ENCODE results near the gene SLC18A2.

Gene SLC18A2

DNA sequence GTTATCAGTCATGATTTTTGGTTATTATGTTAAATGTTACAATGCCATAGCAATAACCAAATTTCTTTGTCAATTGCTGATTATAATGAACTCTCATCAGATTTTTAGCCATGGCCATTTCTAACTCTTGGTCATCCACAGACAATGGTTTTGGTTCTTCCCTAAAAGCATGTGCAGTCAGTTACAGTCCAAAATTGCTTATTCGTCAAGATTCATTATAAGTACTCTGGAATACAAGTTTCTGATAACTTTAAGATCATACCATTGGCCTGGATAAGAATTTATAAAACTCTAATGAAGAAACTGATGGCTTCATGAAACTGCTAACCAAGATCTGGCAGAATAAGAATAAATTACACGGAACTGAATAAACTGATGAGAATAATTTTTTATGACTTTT, 83.5 kb downstream of the SLC18A2 start:
- TF ChIP-seq CTCF (conservative IDR thresholded peaks at IDR 0.05; ENCODE audit: low read depth, low read length) = no peak

DNA sequence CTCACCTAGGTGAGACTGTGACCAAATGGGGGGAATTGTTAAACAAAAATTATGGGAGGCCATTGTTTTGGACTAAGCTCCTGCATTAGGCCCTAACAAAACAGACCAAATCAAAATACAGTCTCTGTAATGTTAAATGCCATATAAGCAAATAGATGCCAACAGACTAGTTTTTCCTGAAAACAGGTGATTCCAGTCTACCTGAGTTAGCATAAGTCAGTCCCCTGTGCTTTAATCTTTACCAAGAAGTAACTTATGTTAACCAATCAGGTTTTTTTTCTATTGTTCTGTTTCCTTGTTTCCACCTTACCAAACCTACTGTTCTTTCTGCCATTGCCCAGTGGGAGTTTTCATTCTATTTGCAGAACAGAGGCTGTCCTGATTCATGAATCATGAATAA, 86.3 kb downstream of the SLC18A2 start:
- Histone ChIP-seq H3K27ac (no peak overlapping the region), H3K9ac (no peak overlapping the region), H3K36me3 (ENCODE audit: insufficient read depth) (no peaks in the 10 kb centered on the region), H2AFZ (ENCODE audit: low read depth) (no peak overlapping the region), H3K4me2 (no peak overlapping the region), H4K20me1 (ENCODE audit: insufficient read depth) (0 out of 2 replicates have a peak, but pooled peaks cover 5% of the 10 kb centered on the region), H3K79me2 (ENCODE audit: insufficient read depth, low read depth) (no peaks in the 10 kb centered on the region; the same call in 1 of the 2 replicates), H3K27me3 (ENCODE audit: insufficient read depth, low read depth) (no peaks in the 10 kb centered on the region), H3K4me3 (IDR thresholded peaks at IDR 0.05; ENCODE audit: insufficient read depth, low read depth, low read length) (no peak overlapping the region), H3K4me1 (ENCODE audit: low read depth, poor library complexity, severe bottlenecking) (peaks cover 14% of the 10 kb centered on the region)
- no peak for TF ChIP-seq CTCF (conservative IDR thresholded peaks at IDR 0.05; ENCODE audit: low read depth, low read length)

More for the DNA sequence above, 83.5 kb downstream of the SLC18A2 start:
- Histone ChIP-seq H3K9ac (no peak overlapping the region), H3K4me3 (IDR thresholded peaks at IDR 0.05; ENCODE audit: insufficient read depth, low read depth, low read length) (no peak overlapping the region), H3K4me2 (no peak overlapping the region), H3K27ac (no peak overlapping the region), H4K20me1 (ENCODE audit: insufficient read depth) (peaks cover 11% of the 10 kb centered on the region), H3K79me2 (ENCODE audit: insufficient read depth, low read depth) (no peaks in the 10 kb centered on the region; the same call in 1 of the 2 replicates), H2AFZ (ENCODE audit: low read depth) (no peak overlapping the region), H3K27me3 (ENCODE audit: insufficient read depth, low read depth) (no peaks in the 10 kb centered on the region), H3K4me1 (ENCODE audit: low read depth, poor library complexity, severe bottlenecking) (peaks cover 17% of the 10 kb centered on the region), H3K36me3 (ENCODE audit: insufficient read depth) (no peaks in the 10 kb centered on the region)

All from KMS-11 (cell line).